ENCODE data around the gene EFHC1.
"Not testable (repeated sequence)": the region's sequence is repeated elsewhere in the genome, so short reads cannot be mapped to it uniquely, and the experiment has no call there.

EFHC1 gene

DNA sequence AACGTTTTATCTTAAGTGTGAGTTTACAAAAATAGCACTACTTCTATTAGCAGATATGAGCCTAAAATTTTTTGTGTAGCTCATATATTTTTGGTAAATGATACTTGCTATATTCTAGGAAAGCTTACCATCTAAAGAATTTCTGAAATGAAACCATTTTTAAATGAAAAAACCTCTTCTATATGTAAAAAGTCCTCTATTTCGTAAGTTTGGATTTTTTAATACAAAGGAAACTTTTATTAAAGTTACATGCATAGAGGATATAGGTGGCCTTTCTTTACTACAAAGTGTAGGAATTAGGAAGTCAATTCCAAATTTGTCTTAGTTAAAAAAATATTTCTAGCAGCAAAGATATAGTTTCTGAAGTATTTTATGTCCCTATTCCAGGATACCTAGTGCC is 18.8 kb downstream of the EFHC1 start:
- no peak for DNase-seq (ENCODE audit: low read depth)

DNA sequence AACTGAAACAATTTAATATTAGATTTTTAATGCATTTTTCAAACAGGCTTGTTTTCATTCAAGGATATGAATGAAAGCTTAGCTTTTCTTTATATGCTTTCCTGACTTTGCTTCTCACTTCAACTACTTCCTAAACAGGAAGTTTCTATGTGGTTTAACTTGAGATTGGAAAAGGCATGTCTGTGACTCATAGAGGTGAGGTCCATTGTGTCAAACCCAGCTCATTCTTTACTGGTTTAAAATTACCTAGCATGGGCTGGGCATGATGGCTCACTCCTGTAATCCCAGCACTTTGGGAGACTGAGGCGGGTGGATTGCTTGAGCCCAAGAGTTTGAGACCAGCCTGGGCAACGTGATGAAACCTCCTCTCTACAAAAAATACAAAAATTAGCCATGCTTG is 34.4 kb downstream of the EFHC1 start:
- no peak for DNase-seq (ENCODE audit: low read depth)

DNA sequence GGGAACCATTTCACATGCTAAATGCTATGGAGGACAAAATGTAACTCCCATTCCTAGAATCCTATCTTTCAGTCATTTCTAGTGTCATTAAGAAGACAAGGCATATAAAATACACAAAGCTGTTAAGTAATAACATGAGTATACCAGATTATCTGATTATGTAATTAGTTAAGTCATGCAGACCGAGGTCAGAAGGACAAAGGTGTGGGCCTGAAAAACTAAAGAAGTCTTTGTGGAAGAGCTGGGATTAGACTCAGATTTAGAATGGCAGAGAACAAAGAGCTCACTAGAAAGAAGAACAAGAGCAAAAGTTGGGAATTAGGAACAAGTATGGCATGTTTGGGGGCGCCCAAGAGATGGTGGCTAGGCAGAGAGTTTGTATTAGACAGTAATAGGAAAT is 37.0 kb downstream of the EFHC1 start:
- DNase-seq (ENCODE audit: low read depth): no peak

DNA sequence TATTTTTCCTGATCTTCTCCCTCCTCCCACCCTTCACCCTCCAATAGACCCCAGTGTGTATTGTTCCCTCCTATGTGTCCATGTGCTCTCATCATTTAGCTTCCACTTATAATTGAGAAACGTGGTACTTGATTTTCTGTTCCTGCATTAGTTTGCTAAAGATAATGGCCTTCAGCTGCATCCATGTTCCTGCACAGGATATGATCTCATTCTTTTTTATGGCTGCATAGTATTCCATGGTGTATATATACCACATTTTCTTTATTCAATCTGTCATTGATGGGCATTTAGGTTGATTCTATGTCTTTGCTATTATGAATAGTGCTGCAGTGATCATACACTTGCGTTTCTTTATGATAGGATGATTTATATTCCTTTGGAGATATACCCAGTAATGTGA is 41.1 kb downstream of the EFHC1 start:
- not testable (repeated sequence) for DNase-seq (ENCODE audit: low read depth)

DNA sequence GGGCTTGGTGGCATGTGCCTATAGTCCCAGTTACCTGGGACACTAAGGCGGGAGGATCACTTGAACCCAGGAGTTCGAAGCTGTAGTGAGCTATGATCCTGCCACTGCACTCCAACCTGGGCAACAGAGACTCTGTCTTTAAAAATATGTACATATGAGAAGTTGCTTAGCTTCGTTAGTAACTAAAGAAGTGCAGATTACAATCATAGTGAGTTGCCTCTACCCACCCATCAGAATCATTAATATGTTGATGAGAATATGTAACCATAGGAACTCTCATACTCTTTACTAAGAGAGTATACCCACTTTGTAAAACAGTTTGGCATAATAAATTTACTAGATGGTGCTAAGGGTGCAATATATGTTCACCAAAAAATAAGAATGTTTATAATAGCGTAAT is 54.0 kb downstream of the EFHC1 start:
- DNase-seq (ENCODE audit: low read depth): no peak

DNA sequence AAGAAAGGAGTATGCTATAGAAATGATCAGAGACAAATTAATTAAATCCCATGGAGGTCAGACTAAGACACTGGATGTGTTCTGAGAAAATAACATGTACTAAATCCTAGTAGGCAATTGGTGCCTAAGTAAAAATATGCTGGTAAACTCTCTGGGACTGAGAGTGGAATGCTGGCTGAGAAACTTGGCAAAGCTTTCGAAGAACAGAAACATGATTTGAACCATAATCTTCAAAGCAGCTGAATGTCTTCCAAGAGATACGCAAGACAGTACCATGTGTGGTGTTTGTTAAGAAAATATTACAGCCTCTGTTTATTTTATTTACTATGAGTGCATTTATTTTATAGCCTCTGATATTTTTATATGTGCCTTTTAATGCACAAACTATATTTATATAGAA is 55.2 kb downstream of the EFHC1 start:
- no peak for DNase-seq (ENCODE audit: low read depth)

DNA sequence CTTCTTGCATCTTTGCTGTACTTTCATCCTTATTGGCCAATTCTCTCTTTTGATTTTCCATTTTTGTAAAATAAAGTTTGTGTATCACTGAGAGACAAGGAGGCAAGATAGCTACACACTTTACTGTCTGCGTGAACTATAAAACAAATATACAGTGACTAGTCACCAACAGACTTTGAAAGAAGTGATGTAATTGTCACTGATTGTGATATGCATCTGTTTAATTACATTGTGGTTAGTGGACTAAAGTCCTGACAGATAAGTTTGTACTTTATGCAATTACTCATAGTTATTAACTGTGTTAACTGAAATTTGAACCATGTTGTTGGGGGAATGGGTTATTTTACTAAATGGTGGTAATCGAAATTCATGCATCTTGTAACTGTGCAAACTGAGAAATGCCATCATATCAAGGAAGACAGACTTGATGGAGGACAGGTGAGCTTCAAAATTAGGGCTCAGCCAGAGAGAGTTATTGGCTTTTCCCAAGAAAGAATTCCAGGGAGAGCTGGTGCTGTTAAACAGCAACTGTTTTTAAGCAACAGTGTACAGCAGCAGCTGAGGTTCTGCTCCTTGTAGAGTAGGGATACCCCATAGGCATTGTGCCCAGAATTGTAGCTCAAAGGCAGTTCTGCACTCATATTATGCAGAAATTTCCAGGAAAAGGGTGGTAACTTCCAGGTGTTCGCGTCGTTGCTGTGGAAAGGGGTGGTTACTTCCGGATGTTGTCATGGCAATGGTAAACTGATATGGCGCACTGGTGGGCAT is 62.9 kb downstream of the EFHC1 start:
- no peak for DNase-seq (ENCODE audit: low read depth)

DNA sequence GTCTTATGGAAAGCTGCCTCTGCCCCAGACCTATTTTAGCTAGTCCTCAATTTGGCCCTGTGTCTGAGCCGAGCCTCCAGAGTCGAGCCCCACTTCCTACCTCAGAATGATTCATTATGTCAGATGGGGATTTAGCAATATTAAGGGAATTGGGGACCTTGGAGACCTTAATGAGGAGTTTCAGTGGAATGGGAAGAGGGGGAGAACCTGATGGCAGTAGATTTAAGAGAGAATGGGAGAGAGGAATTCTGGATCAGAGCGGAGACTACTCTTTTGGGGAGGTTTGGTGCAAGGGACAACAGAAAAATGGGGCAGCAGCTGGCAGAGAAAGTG is 63.5 kb downstream of the EFHC1 start:
- no peak for DNase-seq (ENCODE audit: low read depth)

DNA sequence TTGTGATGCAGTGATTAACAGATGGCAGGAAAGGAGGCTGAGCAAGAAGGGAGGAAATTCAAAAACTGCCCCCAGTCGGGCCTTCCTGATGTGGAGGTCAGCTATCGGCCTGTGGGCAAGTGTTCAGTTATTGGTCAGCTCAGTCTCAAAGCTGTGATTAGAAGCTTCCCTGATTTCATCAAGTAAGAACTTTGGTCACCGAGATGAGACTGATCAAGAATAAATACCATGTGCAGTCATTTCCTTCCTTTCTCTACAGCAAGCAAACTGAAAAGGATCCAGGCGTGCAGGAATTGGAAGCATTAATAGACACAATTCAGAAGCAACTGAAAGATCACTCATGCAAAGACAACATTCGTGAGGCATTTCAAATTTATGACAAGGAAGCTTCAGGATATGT is 69.7 kb downstream of the EFHC1 start:
- no peak for DNase-seq (ENCODE audit: low read depth)

DNA sequence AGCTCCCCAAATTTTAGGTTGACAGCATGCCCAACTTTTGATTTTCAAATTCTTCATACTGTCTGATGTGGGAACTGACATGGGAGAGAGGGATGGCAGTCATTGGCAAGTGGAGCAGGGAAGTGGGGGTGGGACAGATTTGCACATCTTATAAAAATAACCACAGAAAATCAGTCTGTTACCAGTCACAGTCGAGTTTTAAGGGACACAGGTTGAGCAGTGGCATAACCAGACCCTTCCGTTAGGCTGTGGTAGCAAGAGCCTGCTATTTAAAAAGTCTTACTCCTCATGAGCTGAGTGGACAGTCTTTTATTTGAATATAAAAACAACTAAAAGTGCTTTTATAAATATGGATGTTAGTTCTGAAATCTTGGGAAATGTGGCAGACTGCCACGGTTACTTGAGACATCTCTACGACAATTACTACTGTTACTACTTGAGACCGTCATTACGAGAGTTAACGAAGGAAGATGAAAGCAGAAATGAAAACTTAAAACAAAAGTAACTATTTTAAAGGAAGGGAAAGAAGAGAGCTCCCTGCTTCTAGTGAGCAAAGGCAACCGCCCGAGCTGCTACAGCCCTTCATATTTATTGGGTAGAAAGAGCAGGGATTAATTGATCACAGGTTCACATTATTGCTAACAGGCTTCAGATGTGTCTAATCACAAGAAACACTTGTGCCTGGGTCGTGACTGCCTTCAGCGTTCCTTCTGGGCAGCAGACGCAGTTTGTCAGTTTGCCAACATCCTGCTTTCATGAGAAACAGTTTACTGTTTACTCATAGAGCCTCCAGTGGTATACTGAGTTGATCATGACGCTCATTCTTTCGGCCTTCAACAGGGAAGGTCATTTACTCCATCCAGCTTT is 71.3 kb downstream of the EFHC1 start:
- DNase-seq (ENCODE audit: low read depth): no peak

DNA sequence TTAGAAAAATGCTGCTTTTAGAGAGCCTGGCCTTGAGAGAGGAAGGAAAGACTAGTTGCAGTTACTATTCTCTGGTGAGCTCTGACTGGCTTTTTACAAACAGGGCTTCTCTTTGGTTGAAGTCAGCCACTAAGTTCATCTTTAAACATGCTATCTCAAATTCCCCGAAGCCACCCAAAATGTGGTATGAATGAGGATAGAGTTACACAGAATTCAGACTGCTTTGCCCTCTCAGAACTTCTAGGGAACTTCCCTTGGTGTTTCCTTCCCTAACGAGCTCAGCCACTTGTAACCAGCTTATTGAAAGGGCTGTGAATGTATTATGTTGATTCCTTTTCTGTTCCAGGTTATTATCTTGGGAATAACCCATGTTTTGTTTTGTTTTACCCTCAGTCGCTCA is 73.5 kb downstream of the EFHC1 start:
- no peak for DNase-seq (ENCODE audit: low read depth)

DNA sequence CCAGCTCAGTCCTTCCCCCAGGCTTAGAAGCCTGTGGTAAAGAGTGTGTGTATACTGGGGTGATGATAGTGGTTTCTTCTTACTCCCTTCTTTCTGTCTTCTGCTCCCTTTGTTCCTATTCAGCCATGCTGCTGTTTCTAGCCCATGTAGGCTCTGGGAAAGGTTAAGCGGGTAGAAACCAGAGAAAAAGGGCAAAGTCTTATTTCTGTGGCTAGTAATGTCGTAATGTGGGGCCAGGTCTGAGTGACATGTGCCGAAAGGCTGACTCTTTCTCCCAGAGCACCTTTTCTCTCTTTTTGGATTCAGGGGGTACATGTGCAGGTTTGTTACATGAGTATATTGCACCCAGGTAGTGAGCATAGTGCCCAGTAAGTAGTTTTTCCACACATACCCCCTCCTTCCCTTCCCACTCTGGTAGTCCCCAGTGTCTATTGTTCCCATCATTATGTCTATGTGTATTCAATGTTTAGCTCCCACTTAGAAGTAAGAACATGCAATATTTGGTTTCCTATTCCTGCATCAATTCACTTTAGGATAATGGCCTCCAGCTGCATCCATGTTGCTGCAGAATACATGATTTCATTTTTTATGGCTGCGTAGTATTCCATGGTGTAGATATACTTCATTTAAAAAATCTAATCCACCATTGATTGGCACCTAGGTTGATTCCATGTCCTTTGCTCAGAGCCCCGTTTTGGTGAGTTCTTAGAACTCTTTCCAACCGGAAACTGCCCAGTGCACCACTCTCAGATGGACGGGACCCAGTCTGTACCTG is 74.3 kb downstream of the EFHC1 start:
- no peak for DNase-seq (ENCODE audit: low read depth)

DNA sequence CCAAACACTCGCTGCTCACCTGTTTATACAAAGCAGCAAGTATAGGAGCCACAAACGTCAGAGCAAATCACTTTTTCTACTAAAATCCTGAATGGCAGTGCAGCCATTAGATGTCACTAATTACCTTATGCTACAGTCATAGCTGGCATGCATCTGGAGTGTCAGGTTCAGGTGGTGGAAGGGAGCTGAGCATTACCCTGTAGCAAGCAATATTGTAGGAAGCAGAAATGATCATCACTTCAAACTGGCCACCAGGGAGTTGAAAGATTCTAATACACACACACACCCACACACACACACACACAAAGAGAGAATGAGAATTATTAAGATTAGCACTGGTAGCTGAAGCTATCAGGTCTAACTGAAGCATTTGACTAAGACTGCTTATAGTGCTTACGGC is 75.8 kb downstream of the EFHC1 start:
- DNase-seq (ENCODE audit: low read depth): no peak

DNA sequence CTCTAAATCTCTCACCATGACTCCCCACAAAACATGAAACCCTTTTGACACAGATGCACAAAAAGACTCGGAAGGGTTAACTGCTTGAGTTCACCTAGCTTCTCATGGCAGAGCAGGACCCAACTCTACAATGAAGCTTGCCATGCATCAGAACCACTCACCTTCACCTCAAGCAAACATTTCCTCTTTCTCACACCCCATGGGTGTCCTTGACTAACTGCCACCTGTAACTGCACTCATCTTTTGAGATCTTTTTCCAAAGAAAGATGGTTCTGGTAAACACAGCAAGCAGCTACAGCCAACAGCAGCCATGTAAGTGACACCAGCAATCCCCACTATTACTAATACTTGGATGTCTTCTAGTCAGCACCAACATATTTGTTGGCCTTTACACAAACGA is 76.5 kb downstream of the EFHC1 start:
- DNase-seq (ENCODE audit: low read depth): no peak

DNA sequence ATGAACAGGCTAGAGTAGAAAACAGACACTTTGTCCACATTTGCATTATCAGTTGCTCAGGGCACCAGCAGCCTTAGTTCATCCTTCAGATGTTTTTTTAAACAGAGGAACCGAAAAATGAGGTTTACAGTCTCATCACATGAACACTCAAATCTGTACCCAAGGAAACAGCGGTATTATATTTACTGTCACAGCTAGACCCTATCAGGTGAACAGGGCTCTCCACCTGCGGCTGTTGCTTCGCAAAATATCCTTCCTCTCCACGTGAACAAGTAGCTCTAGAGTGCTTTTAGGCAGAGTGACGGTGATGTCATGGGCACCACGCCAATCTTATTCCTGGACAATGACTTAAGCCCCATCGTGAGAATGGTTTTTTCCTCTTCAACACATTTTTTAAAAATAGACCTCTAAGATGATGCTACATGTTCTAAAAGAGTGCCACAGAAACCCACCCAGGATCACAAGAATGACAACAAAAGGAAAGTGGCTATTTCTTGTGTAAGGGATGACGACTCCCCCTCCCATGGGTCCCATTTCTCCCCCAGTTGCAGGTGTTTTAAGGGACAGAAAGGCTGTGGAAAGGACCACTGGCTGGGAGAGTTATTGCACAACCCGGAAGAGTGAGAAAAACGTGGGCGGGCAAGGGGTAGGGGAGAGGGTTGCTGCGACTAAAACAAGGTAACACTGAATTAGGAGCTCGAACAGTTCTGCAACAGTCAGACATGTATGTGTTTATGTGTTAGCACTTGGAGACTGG is 77.7 kb downstream of the EFHC1 start:
- DNase-seq (ENCODE audit: low read depth): no peak

DNA sequence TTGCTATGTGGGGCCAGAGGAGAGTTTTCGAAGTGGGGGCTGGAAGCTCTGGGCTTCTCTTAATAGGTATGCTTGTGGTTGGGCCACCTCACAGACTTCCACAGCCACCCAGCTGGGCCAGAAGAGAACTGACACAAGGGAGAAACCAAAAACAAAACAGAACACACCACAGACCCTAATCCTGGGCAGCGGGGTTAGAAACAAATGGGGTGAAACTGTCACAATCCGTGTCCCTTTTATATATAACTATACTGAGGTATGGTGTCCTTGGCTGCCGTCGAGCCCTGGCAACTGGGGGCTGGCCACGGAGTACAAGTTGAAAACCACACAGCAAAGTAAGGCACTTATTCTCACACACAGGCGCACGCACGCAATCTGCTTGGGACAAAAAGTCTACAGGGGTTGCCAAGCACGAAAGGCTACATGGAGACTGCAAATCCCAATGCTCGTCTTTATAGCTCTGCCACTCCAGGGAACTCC is 78.4 kb downstream of the EFHC1 start:
- no peak for DNase-seq (ENCODE audit: low read depth)

DNA sequence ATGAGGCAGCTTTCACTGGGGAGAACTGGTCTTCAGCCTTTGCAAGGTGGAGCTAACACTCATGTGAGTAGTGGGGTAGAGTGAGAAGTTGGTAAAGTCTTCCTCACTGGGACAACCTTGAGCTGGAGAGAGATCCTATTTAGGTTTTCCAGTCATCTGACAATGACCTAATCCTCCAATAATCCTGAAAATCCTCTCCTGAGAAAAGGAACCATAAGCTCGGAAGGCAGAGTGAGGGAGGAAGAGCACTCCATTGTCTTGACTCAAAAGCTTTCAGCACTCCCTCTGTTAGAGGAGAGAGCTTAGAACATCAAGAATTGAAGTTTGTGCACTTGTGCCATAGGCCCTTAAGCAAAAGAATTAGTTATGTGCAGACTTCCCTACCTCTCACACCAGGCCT is 78.9 kb downstream of the EFHC1 start:
- no peak for DNase-seq (ENCODE audit: low read depth)

DNA sequence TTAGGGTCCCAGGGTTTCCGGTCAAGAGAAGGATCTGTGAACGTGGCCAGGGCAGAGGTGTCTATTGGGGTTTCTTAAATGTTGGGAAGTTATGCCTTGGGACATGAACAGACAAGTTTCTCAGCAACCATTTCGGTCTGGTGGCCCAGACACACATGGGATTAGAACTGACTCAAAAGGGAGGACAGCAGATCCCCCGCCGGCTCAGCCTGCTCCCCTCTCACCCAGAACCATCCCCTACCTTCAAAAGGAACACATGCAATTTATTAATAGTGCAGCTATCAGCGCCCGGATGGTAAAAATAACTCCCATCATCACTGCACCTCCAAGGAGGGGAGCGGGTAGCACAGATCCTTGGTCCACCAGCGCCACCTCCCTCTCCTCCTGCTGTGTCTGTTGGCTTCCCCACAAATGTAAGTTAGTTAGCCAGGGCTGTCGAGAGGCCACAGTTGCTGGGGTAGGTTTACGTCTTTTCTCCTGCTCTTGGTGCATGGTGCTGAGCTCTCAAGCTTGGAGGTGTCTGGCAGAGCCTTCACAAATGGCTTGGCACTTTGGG is 79.6 kb downstream of the EFHC1 start:
- DNase-seq (ENCODE audit: low read depth): no peak

DNA sequence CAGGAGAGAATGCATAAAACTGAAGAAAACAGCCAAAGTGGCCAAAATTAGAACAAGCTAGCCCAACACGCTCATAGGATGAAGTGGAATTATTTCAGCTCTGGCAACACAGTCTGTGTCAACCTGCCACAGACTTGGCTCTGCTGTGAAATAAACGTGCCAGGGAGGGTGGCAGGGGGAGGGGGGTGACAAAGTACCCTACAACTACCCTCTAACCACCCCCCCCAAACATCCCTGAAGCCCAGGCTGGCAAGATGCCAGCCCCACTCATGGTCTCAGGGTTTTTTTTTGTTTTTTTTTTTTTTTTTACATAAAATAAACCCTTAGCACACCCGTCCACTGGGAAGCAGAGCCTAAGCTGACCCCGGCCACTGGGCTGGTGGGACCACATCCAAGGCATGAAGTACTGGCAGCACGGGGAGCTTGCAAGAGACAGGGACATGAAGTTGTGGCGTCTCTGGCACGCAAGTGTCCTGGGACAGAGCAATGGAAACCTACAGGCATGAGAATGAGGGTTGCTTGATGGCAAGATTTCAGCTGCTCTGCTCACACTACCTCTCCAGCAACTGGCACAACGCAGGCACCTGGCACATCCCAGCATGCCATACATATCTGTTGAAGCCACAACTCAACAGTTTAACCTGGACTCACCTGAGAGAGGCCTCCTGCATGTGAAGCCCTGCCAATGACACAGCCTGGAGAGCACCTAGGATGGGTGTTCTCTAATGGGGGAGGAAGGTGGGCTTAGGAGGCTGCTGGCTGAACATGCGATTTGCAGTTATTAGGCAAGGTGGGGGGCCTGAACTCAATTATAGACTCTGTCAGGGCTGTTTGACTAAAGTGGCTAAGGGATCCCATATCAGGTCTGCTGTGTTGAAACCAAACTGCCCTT is 80.3 kb downstream of the EFHC1 start:
- DNase-seq (ENCODE audit: low read depth): no peak

DNA sequence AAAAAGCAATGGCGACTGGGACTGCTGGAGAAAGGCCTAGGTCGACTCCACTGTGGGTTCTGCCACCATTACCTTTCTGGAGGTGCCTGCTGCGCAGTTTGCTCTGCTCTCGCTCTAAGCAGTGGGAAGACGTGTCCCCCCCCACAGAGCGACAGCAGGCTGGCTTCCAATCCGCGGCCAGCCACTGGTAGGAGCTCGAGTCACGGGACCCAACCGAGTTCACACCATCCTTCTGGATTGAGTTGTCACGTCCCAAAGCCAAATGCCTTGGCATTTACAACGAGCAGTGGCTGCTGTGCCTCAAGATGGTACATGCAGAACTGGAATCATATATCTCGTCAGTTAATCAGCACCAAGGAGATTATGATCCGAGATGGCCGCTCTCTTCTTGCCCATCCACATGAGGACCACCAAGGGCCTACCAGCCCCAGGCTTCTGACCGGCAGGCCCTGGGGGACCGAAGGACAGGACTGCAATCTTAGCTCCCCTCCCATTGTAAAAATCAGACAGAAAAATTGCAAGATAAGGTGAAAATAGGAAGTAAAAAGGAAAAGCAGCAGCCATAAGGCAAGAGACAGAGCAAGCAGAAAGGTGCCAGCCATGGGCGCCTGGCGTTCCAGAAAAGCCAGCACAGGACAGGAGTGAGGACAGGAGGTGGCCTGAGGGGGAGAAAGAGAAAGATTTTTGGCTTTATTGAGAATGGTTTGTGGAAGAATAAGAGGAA is 82.3 kb downstream of the EFHC1 start:
- DNase-seq (ENCODE audit: low read depth): no peak
